ENCODE results near the gene CHMP6.

GRCh38 chr17:81016575-81016974 is 24.9 kb downstream of the CHMP6 start:
- TF ChIP-seq EP300 (IDR thresholded peaks at IDR 0.05), result no peak
- TF ChIP-seq, protein P1, sequence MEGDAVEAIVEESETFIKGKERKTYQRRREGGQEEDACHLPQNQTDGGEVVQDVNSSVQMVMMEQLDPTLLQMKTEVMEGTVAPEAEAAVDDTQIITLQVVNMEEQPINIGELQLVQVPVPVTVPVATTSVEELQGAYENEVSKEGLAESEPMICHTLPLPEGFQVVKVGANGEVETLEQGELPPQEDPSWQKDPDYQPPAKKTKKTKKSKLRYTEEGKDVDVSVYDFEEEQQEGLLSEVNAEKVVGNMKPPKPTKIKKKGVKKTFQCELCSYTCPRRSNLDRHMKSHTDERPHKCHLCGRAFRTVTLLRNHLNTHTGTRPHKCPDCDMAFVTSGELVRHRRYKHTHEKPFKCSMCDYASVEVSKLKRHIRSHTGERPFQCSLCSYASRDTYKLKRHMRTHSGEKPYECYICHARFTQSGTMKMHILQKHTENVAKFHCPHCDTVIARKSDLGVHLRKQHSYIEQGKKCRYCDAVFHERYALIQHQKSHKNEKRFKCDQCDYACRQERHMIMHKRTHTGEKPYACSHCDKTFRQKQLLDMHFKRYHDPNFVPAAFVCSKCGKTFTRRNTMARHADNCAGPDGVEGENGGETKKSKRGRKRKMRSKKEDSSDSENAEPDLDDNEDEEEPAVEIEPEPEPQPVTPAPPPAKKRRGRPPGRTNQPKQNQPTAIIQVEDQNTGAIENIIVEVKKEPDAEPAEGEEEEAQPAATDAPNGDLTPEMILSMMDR (IDR thresholded peaks at IDR 0.05), result no peak

Data from suprapubic skin (tissue), 3 donors.